Liver (tissue), 9 donors: ENCODE measurements around the gene PCDHA2. TPM values are rescaled to one million over a fixed set of nuclear protein-coding genes. Genes with fewer than 3 reads are reported as not detected.
"Not testable (repeated sequence)": the region's sequence is repeated elsewhere in the genome, so short reads cannot be mapped to it uniquely, and the experiment has no call there.

ENCODE experiments used
- DNase-seq: peaks from one replicate; pipeline ENCODE4 v3.0.0-alpha.2; 2017; ENCODE audit warnings: low spot score
- H3K27ac ChIP-seq, 2 donors: one replicate each; pipeline ENCODE4 v1.7.0; 2013; ENCODE audit warnings: inconsistent platforms in 2 of 2, low read length in 2 of 2, control low read depth in 1 of 2, low read depth in 1 of 2, mild to moderate bottlenecking in 1 of 2
- H3K27me3 ChIP-seq, 4 donors: one replicate each; pipeline versions ENCODE4 v1.6.1 to v1.7.0; 2013; ENCODE audit warnings: low read length in 3 of 4, inconsistent platforms in 1 of 4, mild to moderate bottlenecking in 1 of 4, moderate library complexity in 1 of 4; ENCODE audit not compliant: control insufficient read depth in 4 of 4, insufficient read depth in 4 of 4
- H3K36me3 ChIP-seq, 4 donors: one replicate each; pipeline versions ENCODE4 v1.6.1 to v1.7.0; 2013; ENCODE audit warnings: low read length in 3 of 4, mild to moderate bottlenecking in 3 of 4, low read depth in 1 of 4, moderate library complexity in 1 of 4; ENCODE audit not compliant: control insufficient read depth in 4 of 4, insufficient read depth in 3 of 4
- H3K4me1 ChIP-seq, 4 donors: one replicate each; pipeline versions ENCODE4 v1.6.1 to v1.7.0; 2013; ENCODE audit warnings: low read length in 3 of 4, mild to moderate bottlenecking in 3 of 4, moderate library complexity in 1 of 4; ENCODE audit not compliant: control insufficient read depth in 4 of 4, insufficient read depth in 4 of 4
- H3K4me3 ChIP-seq, 3 donors: one replicate each; pipeline versions ENCODE4 v1.6.1 to v1.7.0; 2013; ENCODE audit warnings: low read length in 3 of 3, control low read depth in 1 of 3, low read depth in 1 of 3, mild to moderate bottlenecking in 1 of 3
- H3K9ac ChIP-seq, 2 donors: one replicate each; pipeline ENCODE4 v1.7.0; 2013; ENCODE audit warnings: low read length in 2 of 2, mild to moderate bottlenecking in 2 of 2, moderate library complexity in 2 of 2, control low read depth in 1 of 2, low read depth in 1 of 2
- H3K9me3 ChIP-seq, 4 donors: one replicate each; pipeline versions ENCODE4 v1.6.1 to v1.7.0; 2013; ENCODE audit warnings: low read length in 3 of 4; ENCODE audit not compliant: control insufficient read depth in 4 of 4
- EGR1 ChIP-seq, 2 donors: IDR thresholded peaks; 2 replicates each; pipeline ENCODE4 v1.6.1; 2016 to 2018; ENCODE audit warnings: antibody characterized with exemption in 2 of 2, low read depth in 2 of 2
- FOXA1 ChIP-seq: IDR thresholded peaks from 2 replicates; pipeline ENCODE4 v1.6.1; 2016; ENCODE audit warnings: antibody characterized with exemption
- FOXA2 ChIP-seq: IDR thresholded peaks from 2 replicates; pipeline ENCODE4 v1.6.1; 2016; ENCODE audit warnings: antibody characterized with exemption
- HNF4G ChIP-seq: IDR thresholded peaks from 2 replicates; pipeline ENCODE4 v1.6.1; 2016; ENCODE audit warnings: antibody characterized with exemption
- JUND ChIP-seq, 2 donors: IDR thresholded peaks; 2 replicates each; pipeline ENCODE4 v1.6.1; 2016; ENCODE audit warnings: antibody characterized with exemption in 2 of 2
- NR2F2 ChIP-seq: IDR thresholded peaks from 2 replicates; pipeline ENCODE4 v1.6.1; 2016; ENCODE audit warnings: antibody characterized with exemption
- RXRA ChIP-seq, 2 donors: IDR thresholded peaks; 2 replicates each; pipeline ENCODE4 v1.6.1; 2017 to 2018; ENCODE audit warnings: antibody characterized with exemption in 2 of 2, mild to moderate bottlenecking in 1 of 2
- SP1 ChIP-seq: IDR thresholded peaks from 2 replicates; pipeline ENCODE4 v1.6.1; 2018; ENCODE audit warnings: antibody characterized with exemption, mild to moderate bottlenecking
- TAF1 ChIP-seq: conservative IDR thresholded peaks from 2 replicates; pipeline ENCODE4 v1.6.1; 2016; ENCODE audit warnings: antibody characterized with exemption, mild to moderate bottlenecking
- YY1 ChIP-seq: IDR thresholded peaks from 2 replicates; pipeline ENCODE4 v1.6.1; 2016; ENCODE audit warnings: antibody characterized with exemption, mild to moderate bottlenecking
- ZBTB33 ChIP-seq: IDR thresholded peaks from 2 replicates; pipeline ENCODE4 v1.6.1; 2016; ENCODE audit warnings: antibody characterized with exemption
- WGBS: extraction: QIAGEN DNeasy Blood & Tissue Kit; methylation state at CpG from one replicate; pipeline ENCODE4 v1.1.7; 2013; 5-methylcytosine and 5-hydroxymethylcytosine counted together
- polyA plus RNA-seq, 2 donors: library from polyadenylated mRNA; stranded (reverse) in 1 of 2; unstranded in 1 of 2; fragments of 200-250 nt in 1 of 2; fragments of >200 nt in 1 of 2; fragmentation: Nextera tagmentation in 1 of 2; extraction: Ambion mirVana in 1 of 2; gene quantifications; one replicate each; pipeline versions ENCODE4 v1.2.1 to v1.2.3, GENCODE V29; 2013 to 2015
- total RNA-seq, 2 donors: library from RNA; depleted of rRNA; stranded (reverse); fragments of >200 nt; gene quantifications; one replicate each; pipeline ENCODE4 v1.2.3, GENCODE V29; 2014
- TF ChIP-seq, protein P1 (sequence below): IDR thresholded peaks from 2 replicates; pipeline ENCODE4 v1.6.1; 2016; ENCODE audit warnings: antibody characterized with exemption
- TF ChIP-seq, protein P2 (sequence below): IDR thresholded peaks from 2 replicates; pipeline ENCODE4 v1.6.1; 2016; ENCODE audit warnings: antibody characterized with exemption
- TF ChIP-seq, protein P3 (sequence below): fragments of 150-350 bp; IDR thresholded peaks from 2 replicates; pipeline ENCODE4 v1.5.1; 2017; ENCODE audit warnings: improper control_type of control experiment, low read depth, low read length; ENCODE audit not compliant: missing input control
- donor health status: healthy.
- donor health status: healthy.
- donor health status: healthy.
- donor health status: healthy.
- donor health status: healthy.

PCDHA2 gene
- total and polyA plus RNA-seq, 4 donors: not detected

- no peak within 1 kb of the TSS for H3K27ac ChIP-seq
- H3K36me3 ChIP-seq: no peaks in the 10 kb centered on the region
- peaks cover 48 to 77% (median 52%) of the 10 kb centered on the region in 4 donors for H3K9me3 ChIP-seq
- DNase-seq: no peak
- no peaks in the 10 kb centered on the region for H3K4me1 ChIP-seq
- WGBS: 21% methylated on average over 29 of the region's 29 CpGs
- peaks cover 0 to 5% (median 2%) of the 10 kb centered on the region in 4 donors for H3K27me3 ChIP-seq
- H3K9ac ChIP-seq: no peak within 1 kb of the TSS
- TF ChIP-seq EGR1 (IDR thresholded peaks at IDR 0.05; ENCODE audit: low read depth in 2 of 2) (no peak), HNF4G (no peak), TAF1 (no peak), NR2F2 (no peak), FOXA1 (no peak)
- TF ChIP-seq, protein P1, sequence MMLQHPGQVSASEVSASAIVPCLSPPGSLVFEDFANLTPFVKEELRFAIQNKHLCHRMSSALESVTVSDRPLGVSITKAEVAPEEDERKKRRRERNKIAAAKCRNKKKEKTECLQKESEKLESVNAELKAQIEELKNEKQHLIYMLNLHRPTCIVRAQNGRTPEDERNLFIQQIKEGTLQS: no peak
- TF ChIP-seq, protein P2, sequence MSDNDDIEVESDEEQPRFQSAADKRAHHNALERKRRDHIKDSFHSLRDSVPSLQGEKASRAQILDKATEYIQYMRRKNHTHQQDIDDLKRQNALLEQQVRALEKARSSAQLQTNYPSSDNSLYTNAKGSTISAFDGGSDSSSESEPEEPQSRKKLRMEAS: no peak
- peak within 1 kb of the TSS in 2 of 3 donors; percentile 4 to 54 for H3K4me3 ChIP-seq
Observed at GRCh38 chr5:140785905-140786686, 8.6 kb upstream of the PCDHA2 start, which contains the start of gene PCDHA1. Gene PCDHA1, plus strand, starts transcription at chr5:140786140.

GRCh38 chr5:140787422-140787821 lies 7.2 kb upstream of the PCDHA2 start:
- Histone ChIP-seq H3K4me3 (peak overlapping the region in 1 of 3 donors; percentile 59), H3K9me3 (peaks cover 43 to 68% (median 48%) of the 10 kb centered on the region in 4 donors)
- not testable (repeated sequence) for DNase-seq, H3K9ac ChIP-seq, H3K27ac ChIP-seq, H3K4me1 ChIP-seq, H3K27me3 ChIP-seq, H3K36me3 ChIP-seq
- WGBS: 42% methylated on average over 44 of the region's 44 CpGs

GRCh38 chr5:140787849-140788504 lies 6.7 kb upstream of the PCDHA2 start:
- WGBS: 40% methylated on average over 70 of the region's 70 CpGs
- DNase-seq, H3K36me3 ChIP-seq, H3K9ac ChIP-seq, H3K4me1 ChIP-seq, H3K27me3 ChIP-seq, H3K27ac ChIP-seq: not testable (repeated sequence)
- Histone ChIP-seq H3K4me3 (peak overlapping the region in 1 of 3 donors; percentile 19), H3K9me3 (peaks cover 42 to 68% (median 47%) of the 10 kb centered on the region in 4 donors)

DNA sequence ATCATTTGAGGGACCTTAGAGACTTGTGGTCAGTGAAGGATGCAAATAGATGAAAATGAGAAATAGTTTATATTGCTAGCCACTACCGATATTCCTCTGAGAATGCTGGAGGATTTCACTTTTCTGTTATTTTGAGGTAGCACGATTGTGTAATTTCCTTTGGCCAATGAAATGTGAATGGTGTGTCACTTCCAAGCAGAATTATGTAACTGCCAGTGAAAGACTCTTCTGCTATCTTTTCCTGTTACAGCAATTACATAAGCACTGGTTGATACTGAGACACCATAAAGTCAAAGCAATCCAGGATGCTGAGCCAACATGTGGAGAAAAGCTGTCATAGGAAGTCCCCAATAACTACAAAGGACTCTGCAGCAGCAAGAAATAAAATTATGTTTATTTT lies 3.6 kb upstream of the PCDHA2 start:
- Histone ChIP-seq H3K4me1 (no peaks in the 10 kb centered on the region), H3K9me3 (peaks cover 45 to 75% (median 49%) of the 10 kb centered on the region in 4 donors), H3K36me3 (no peaks in the 10 kb centered on the region), H3K27ac (no peak overlapping the region), H3K27me3 (peaks cover 0 to 5% (median 3%) of the 10 kb centered on the region in 4 donors), H3K9ac (no peak overlapping the region), H3K4me3 (no peak overlapping the region)
- WGBS: 27% methylated on average over 2 of the region's 2 CpGs
- no peak for DNase-seq
- TF ChIP-seq YY1: no peak
- TF ChIP-seq SP1: no peak
- no peak for TF ChIP-seq ZBTB33
- TF ChIP-seq JUND (IDR thresholded peaks at IDR 0.05): no peak
- TF ChIP-seq, protein P2: no peak
- no peak for TF ChIP-seq RXRA (IDR thresholded peaks at IDR 0.05)
- TF ChIP-seq, protein P3, sequence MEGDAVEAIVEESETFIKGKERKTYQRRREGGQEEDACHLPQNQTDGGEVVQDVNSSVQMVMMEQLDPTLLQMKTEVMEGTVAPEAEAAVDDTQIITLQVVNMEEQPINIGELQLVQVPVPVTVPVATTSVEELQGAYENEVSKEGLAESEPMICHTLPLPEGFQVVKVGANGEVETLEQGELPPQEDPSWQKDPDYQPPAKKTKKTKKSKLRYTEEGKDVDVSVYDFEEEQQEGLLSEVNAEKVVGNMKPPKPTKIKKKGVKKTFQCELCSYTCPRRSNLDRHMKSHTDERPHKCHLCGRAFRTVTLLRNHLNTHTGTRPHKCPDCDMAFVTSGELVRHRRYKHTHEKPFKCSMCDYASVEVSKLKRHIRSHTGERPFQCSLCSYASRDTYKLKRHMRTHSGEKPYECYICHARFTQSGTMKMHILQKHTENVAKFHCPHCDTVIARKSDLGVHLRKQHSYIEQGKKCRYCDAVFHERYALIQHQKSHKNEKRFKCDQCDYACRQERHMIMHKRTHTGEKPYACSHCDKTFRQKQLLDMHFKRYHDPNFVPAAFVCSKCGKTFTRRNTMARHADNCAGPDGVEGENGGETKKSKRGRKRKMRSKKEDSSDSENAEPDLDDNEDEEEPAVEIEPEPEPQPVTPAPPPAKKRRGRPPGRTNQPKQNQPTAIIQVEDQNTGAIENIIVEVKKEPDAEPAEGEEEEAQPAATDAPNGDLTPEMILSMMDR: no peak
- TF ChIP-seq FOXA2: no peak
